OCI-LY7 (cell line): ENCODE results near the gene AKAP8L. TPM values are rescaled to one million over a fixed set of nuclear protein-coding genes. Genes with fewer than 3 reads are reported as not detected.

Experiments used
- BruUV-seq: library from RNA; stranded (reverse); fragments of 400-500 nt; replicated peaks from 2 replicates; lab custom pipeline; 2021; lab: Mats Ljungman, UMichigan
- CTCF ChIA-PET: fragments of 300-600 bp; sonication (Branson Sonifier 250); formaldehyde crosslinking; loops from one replicate; lab custom pipeline; 2022; ENCODE audit warnings: antibody characterized with exemption; ENCODE audit not compliant: unreplicated experiment; lab: Charles Lee
- POLR2A ChIA-PET: fragments of 300-600 bp; sonication (Branson Sonifier 250); formaldehyde crosslinking; loops from one replicate; lab custom pipeline; 2022; ENCODE audit warnings: antibody characterized with exemption; lab: Charles Lee
- DNase-seq: peaks from one replicate; pipeline ENCODE4 v3.0.0-alpha.2; 2015; ENCODE audit warnings: low spot score
- H2AFZ ChIP-seq: fragments of 200-600 bp; sonication (generic), shearing (Covaris generic); 2 replicates; pipeline ENCODE4 v1.6.1; 2014; ENCODE audit warnings: mild to moderate bottlenecking, antibody characterized with exemption, low read length, moderate library complexity
- H3K27ac ChIP-seq: fragments of 200-600 bp; sonication (generic); 2 replicates; pipeline ENCODE4 v1.5.1; 2014; ENCODE audit warnings: mixed run types, low read depth, mild to moderate bottlenecking, moderate library complexity, low read length, inconsistent platforms; ENCODE audit not compliant: poor library complexity, severe bottlenecking
- H3K36me3 ChIP-seq: fragments of 200-600 bp; sonication (generic); 2 replicates; pipeline ENCODE4 v1.6.1; 2014; ENCODE audit warnings: mild to moderate bottlenecking, antibody characterized with exemption, low read length, moderate library complexity, mixed read lengths; ENCODE audit not compliant: insufficient read depth
- H3K4me1 ChIP-seq: fragments of 200-600 bp; sonication (generic); 2 replicates; pipeline ENCODE4 v1.5.1; 2014; ENCODE audit warnings: mild to moderate bottlenecking, low read length; ENCODE audit not compliant: insufficient read depth, poor library complexity, severe bottlenecking
- H3K4me2 ChIP-seq: fragments of 200-600 bp; sonication (generic); 2 replicates; pipeline ENCODE4 v1.6.1; 2014; ENCODE audit warnings: mild to moderate bottlenecking, low read length
- H3K4me3 ChIP-seq: fragments of 200-600 bp; sonication (generic); 2 replicates; pipeline ENCODE4 v1.5.1; 2014; ENCODE audit warnings: mild to moderate bottlenecking, low read depth, low read length; ENCODE audit not compliant: poor library complexity, severe bottlenecking
- H3K79me2 ChIP-seq: fragments of 200-600 bp; sonication (generic); 2 replicates; pipeline ENCODE4 v1.6.1; 2016; ENCODE audit warnings: low read depth, mild to moderate bottlenecking, low read length, moderate library complexity, mixed read lengths; ENCODE audit not compliant: insufficient read depth
- H3K9me2 ChIP-seq: fragments of 200-600 bp; sonication (generic); 2 replicates; pipeline ENCODE4 v1.6.1; 2016; ENCODE audit warnings: mild to moderate bottlenecking, low read length, mixed read lengths; ENCODE audit not compliant: insufficient read depth
- H3K9me3 ChIP-seq: fragments of 200-600 bp; sonication (generic); 2 replicates; pipeline ENCODE4 v1.6.1; 2014; ENCODE audit warnings: mild to moderate bottlenecking, mixed run types, low read length, mixed read lengths
- H4K20me1 ChIP-seq: fragments of 200-600 bp; sonication (generic); 2 replicates; pipeline ENCODE4 v1.6.1; 2014; ENCODE audit warnings: mild to moderate bottlenecking, antibody characterized with exemption, low read length, moderate library complexity, mixed read lengths; ENCODE audit not compliant: insufficient read depth
- CTCF ChIP-seq: fragments of 200-600 bp; sonication (generic); conservative IDR thresholded peaks from 2 replicates; pipeline ENCODE4 v1.5.1; 2014; ENCODE audit warnings: mild to moderate bottlenecking, antibody characterized with exemption, low read length, moderate library complexity, mixed read lengths
- EZH2phosphoT487 ChIP-seq: fragments of 200-600 bp; sonication (generic); IDR thresholded peaks from 2 replicates; pipeline ENCODE4 v1.6.1; 2018; ENCODE audit warnings: low read depth, borderline replicate concordance, mild to moderate bottlenecking, mixed run types, antibody characterized with exemption, low read length, moderate library complexity, mixed read lengths
- intact Hi-C: fragments of 100-400 bp; cut with micrococcal nuclease; formaldehyde crosslinking; loops from one replicate; pipeline ENCODE4 v1.10.0; 2022; ENCODE audit not compliant: unreplicated experiment
- total RNA-seq, 2 experiments: library from RNA; depleted of rRNA in 1 of 2; stranded (reverse); fragments of >200 nt in 1 of 2; shearing (Covaris generic) in 1 of 2; gene quantifications; 2 replicates each; pipeline ENCODE4 v1.2.3, GENCODE V29; 2014 to 2022

Gene AKAP8L
- total RNA-seq, 2 experiments from 2014 or later = 119 to 124 TPM

DNA sequence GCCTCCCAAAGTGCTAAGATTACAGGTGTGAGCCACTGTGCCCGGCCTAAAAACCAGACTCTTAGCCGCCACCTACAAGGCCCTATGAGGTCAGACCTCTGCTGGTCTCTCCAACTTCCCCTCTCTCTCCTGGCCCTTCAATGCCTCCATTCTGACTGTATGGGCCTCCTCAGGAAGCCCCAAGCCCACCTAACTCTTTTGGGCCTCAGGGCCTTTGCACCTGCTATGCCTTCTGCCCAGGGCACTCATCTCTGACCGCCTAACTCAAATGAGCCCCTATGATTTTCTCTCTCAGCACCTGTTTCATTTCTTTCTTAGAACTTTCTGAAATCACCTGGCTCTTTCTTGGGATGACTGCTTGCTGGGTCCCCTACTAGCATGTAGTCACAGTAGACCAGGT, 24.5 kb upstream of the AKAP8L start:
- no peaks in the 10 kb centered on the region for H3K9me2 ChIP-seq
- no peaks in the 10 kb centered on the region for H3K9me3 ChIP-seq
- no peak for TF ChIP-seq EZH2phosphoT487
- TF ChIP-seq CTCF = no peak
- H4K20me1 ChIP-seq = no peaks in the 10 kb centered on the region
- H3K79me2 ChIP-seq = no peaks in the 10 kb centered on the region
- intact Hi-C loops = no loop called here
- ChIA-PET POLR2A (no interaction called here), CTCF (no interaction called here)
- no peak overlapping the region for H3K27ac ChIP-seq
- no TSS peak for BruUV-seq
- DNase-seq = no peak
- no peak overlapping the region for H2AFZ ChIP-seq
- H3K4me1 ChIP-seq = no peaks in the 10 kb centered on the region
- H3K4me3 ChIP-seq = no peak overlapping the region
- no peak overlapping the region for H3K4me2 ChIP-seq
- no peaks in the 10 kb centered on the region for H3K36me3 ChIP-seq

GRCh38 chr19:15442142-15442920, 23.5 kb upstream of the AKAP8L start:
- no peaks in the 10 kb centered on the region for H3K9me2 ChIP-seq
- no peak for DNase-seq
- no peak overlapping the region for H2AFZ ChIP-seq
- TF ChIP-seq CTCF (no peak), EZH2phosphoT487 (no peak)
- H3K4me2 ChIP-seq = no peak overlapping the region
- intact Hi-C loops = no loop called here
- H3K27ac ChIP-seq = no peak overlapping the region
- no TSS peak for BruUV-seq
- POLR2A ChIA-PET = no interaction called here
- H3K79me2 ChIP-seq = no peaks in the 10 kb centered on the region
- no peaks in the 10 kb centered on the region for H3K36me3 ChIP-seq
- H4K20me1 ChIP-seq = no peaks in the 10 kb centered on the region
- CTCF ChIA-PET = no interaction called here
- no peaks in the 10 kb centered on the region for H3K4me1 ChIP-seq
- no peak overlapping the region for H3K4me3 ChIP-seq
- H3K9me3 ChIP-seq = no peaks in the 10 kb centered on the region

DNA sequence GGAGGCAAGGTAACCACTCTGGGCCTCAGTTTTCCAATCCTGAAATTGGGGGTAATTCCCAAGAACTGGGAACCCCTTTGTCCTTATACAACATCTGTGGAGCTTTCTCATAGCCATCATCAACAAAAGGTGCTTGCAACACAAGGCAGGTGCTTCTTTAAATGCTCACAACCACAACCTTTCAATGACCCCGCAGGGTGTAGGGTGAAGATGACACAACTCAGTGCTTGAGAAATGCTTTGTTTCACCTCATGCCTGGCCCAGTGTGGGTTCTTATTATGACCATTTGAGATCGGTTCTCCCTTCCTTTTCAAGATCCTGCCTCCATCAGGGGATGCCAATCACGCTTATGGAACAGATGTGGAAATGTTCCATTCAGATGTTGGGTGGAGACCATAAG, 22.5 kb upstream of the AKAP8L start:
- DNase-seq = no peak
- CTCF ChIA-PET = no interaction called here
- BruUV-seq = no TSS peak
- Histone ChIP-seq H2AFZ (no peak overlapping the region), H4K20me1 (no peaks in the 10 kb centered on the region), H3K4me2 (no peak overlapping the region), H3K9me3 (no peaks in the 10 kb centered on the region), H3K4me1 (no peaks in the 10 kb centered on the region), H3K36me3 (no peaks in the 10 kb centered on the region), H3K79me2 (no peaks in the 10 kb centered on the region), H3K4me3 (no peak overlapping the region), H3K9me2 (no peaks in the 10 kb centered on the region), H3K27ac (no peak overlapping the region)
- intact Hi-C loops = no loop called here
- POLR2A ChIA-PET = no interaction called here
- TF ChIP-seq EZH2phosphoT487 (no peak), CTCF (no peak)
